Transverse colon (tissue), 3 donors: ENCODE results near the gene FAM200B.

Experiments
- CTCF ChIP-seq, 5 experiments: fragments of 200-600 bp in 3 of 5; fragments of 450-650 bp in 2 of 5; sonication (generic) in 3 of 5; IDR thresholded peaks; 1 replicate in 2 of 5; 2 replicates in 3 of 5; pipeline ENCODE4 v1.5.1; 2016 to 2017; ENCODE audit warnings: antibody characterized with exemption in 5 of 5, inconsistent platforms in 3 of 5, mild to moderate bottlenecking in 2 of 5, moderate library complexity in 1 of 5
- EP300 ChIP-seq: sonication (generic); formaldehyde crosslinking; IDR thresholded peaks from one replicate; pipeline ENCODE4 v1.6.1; 2017; ENCODE audit warnings: antibody characterized with exemption, low read depth

- TF ChIP-seq CTCF (IDR thresholded peaks at IDR 0.05) (no peak), EP300 (no peak)
Observed at GRCh38 chr4:15654593-15655222, 26.9 kb upstream of the FAM200B start.
